ENCODE data around the gene TNFRSF21. TPM values are rescaled to one million over a fixed set of nuclear protein-coding genes. Genes with fewer than 3 reads are reported as not detected.
A peak's percentile ranks its signal among the peaks of the same experiment; 100 is the strongest.

TNFRSF21 gene
- total and polyA plus RNA-seq, 9 of the 15 experiments (the other 6 are each of a cell fraction or from before 2014, with no cell fraction given): 0.63 to 5.7 (median 2.2) TPM

GRCh38 chr6:47242483-47243386 is 67.0 kb downstream of the TNFRSF21 start (continued):
- TF ChIP-seq ETS2 (tag; IDR thresholded peaks at IDR 0.05; ENCODE audit: borderline replicate concordance, poor library complexity, severe bottlenecking) (no peak), ZBTB2 (IDR thresholded peaks at IDR 0.05) (peak; percentile 82; the same call in 1 of the 2 replicates), NFE2 (IDR thresholded peaks at IDR 0.05; ENCODE audit: low read depth) (peak; percentile 87), ELF1 (tag; IDR thresholded peaks at IDR 0.05) (peak; percentile 57; the same call in 1 of the 2 replicates), ZNF75A (CRISPR knock-in tag; IDR thresholded peaks at IDR 0.05) (no peak), MNT (conservative IDR thresholded peaks at IDR 0.05) (peak; percentile 40 to 83; a peak in 3 of 4 replicates), TRIM28 (IDR thresholded peaks at IDR 0.05) (peak; percentile 82), ASH1L (IDR thresholded peaks at IDR 0.05; ENCODE audit: borderline replicate concordance, low read depth, partially characterized antibody) (no peak), NFXL1 (CRISPR knock-in tag; IDR thresholded peaks at IDR 0.05) (peak; percentile 69; the same call in 1 of the 2 replicates), SPI1 (IDR thresholded peaks at IDR 0.05; ENCODE audit: borderline replicate concordance, low read depth, low read length) (peak; percentile 100), ESRRB (CRISPR knock-in tag; IDR thresholded peaks at IDR 0.05; ENCODE audit: borderline replicate concordance) (no peak), TAF9B (IDR thresholded peaks at IDR 0.05; ENCODE audit: partially characterized antibody) (peak; percentile 90), MBD2 (IDR thresholded peaks at IDR 0.05; ENCODE audit: borderline replicate concordance, low read depth) (peak; percentile 79), TBP (optimal IDR thresholded peaks at IDR 0.05; ENCODE audit: low read depth, low read length) (peak; percentile 72), CCNT2 (IDR thresholded peaks at IDR 0.05; ENCODE audit: borderline replicate concordance, extremely low read depth, insufficient read length, low read depth, low read length) (peak; percentile 95), NCOA1 (IDR thresholded peaks at IDR 0.05; ENCODE audit: low read depth) (peak; percentile 93), ATF1 (CRISPR knock-in tag; IDR thresholded peaks at IDR 0.05) (no peak), ATF1 (tag; IDR thresholded peaks at IDR 0.05) (peak; percentile 90), ZNF583 (CRISPR knock-in tag; IDR thresholded peaks at IDR 0.05) (0 out of 2 replicates have a peak, but pooled peaks have one; percentile 70), EHMT2 (IDR thresholded peaks at IDR 0.05) (0 out of 2 replicates have a peak, but pooled peaks have one; percentile 14), ERF (CRISPR knock-in tag; IDR thresholded peaks at IDR 0.05) (peak; percentile 95)
- TF ChIP-seq, protein P1, sequence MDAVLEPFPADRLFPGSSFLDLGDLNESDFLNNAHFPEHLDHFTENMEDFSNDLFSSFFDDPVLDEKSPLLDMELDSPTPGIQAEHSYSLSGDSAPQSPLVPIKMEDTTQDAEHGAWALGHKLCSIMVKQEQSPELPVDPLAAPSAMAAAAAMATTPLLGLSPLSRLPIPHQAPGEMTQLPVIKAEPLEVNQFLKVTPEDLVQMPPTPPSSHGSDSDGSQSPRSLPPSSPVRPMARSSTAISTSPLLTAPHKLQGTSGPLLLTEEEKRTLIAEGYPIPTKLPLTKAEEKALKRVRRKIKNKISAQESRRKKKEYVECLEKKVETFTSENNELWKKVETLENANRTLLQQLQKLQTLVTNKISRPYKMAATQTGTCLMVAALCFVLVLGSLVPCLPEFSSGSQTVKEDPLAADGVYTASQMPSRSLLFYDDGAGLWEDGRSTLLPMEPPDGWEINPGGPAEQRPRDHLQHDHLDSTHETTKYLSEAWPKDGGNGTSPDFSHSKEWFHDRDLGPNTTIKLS (IDR thresholded peaks at IDR 0.05; ENCODE audit: borderline replicate concordance, low read depth): peak; percentile 68; the same call in 1 of the 2 replicates
- TF ChIP-seq, protein P2, sequence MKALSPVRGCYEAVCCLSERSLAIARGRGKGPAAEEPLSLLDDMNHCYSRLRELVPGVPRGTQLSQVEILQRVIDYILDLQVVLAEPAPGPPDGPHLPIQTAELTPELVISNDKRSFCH (CRISPR knock-in tag; IDR thresholded peaks at IDR 0.05): no peak
- TF ChIP-seq, protein P2 (tag; IDR thresholded peaks at IDR 0.05): no peak
